GM12873 (cell line): ENCODE data around the gene KLRD1.

Experiments used
- CTCF ChIP-seq: IDR thresholded peaks from 2 replicates; pipeline ENCODE4 v1.5.1; 2012; ENCODE audit warnings: low read depth, mild to moderate bottlenecking, moderate library complexity, low read length, control low read depth; ENCODE audit not compliant: insufficient read depth; ENCODE audit errors: missing control alignments

The KLRD1 gene

GRCh38 chr12:10307630-10308029 lies at the start of gene KLRD1:
KLRD1 (plus strand) TSS chr12:10307870; CDS start chr12:10308078, 208 bp downstream.
- no peak for TF ChIP-seq CTCF

- TF ChIP-seq CTCF = no peak
These were observed 46.7 kb upstream of the KLRD1 start for GRCh38 chr12:10260927-10261326.

- TF ChIP-seq CTCF = no peak
These were observed 39.6 kb upstream of the KLRD1 start for GRCh38 chr12:10268037-10268436.

- TF ChIP-seq CTCF = no peak
These were observed 35.2 kb upstream of the KLRD1 start for GRCh38 chr12:10272467-10272866.

- TF ChIP-seq CTCF = no peak
These were observed 30.9 kb upstream of the KLRD1 start for GRCh38 chr12:10276774-10277173.

GRCh38 chr12:10278104-10278503 lies 29.6 kb upstream of the KLRD1 start:
- TF ChIP-seq CTCF = no peak

- no peak for TF ChIP-seq CTCF
These were observed 27.7 kb upstream of the KLRD1 start for GRCh38 chr12:10279937-10280336.
